Kidney (tissue), 14 donors: ENCODE results near the gene SATB1. TPM values are rescaled to one million over a fixed set of nuclear protein-coding genes. Genes with fewer than 3 reads are reported as not detected.

Source experiments
- DNase-seq, 5 donors: peaks; one replicate each; pipeline ENCODE4 v3.0.0-alpha.2; 2013 to 2020
- FAIRE-seq: peaks from 2 replicates; lab custom pipeline; 2012; peaks lifted over from hg19 to GRCh38; lab: Jason Lieb, UNC
- H3K27ac ChIP-seq, 2 donors: one replicate each; pipeline ENCODE4 v1.7.0; 2013; ENCODE audit warnings: low read depth in 2 of 2, low read length in 2 of 2, inconsistent platforms in 1 of 2
- H3K27me3 ChIP-seq: one replicate; pipeline ENCODE4 v1.7.1; 2013; ENCODE audit warnings: low read length, inconsistent platforms; ENCODE audit not compliant: control insufficient read depth, insufficient read depth
- H3K36me3 ChIP-seq, 3 donors: one replicate each; pipeline versions ENCODE4 v1.7.0 to v1.7.1; 2013; ENCODE audit warnings: low read length in 3 of 3, control low read depth in 1 of 3, inconsistent platforms in 1 of 3; ENCODE audit not compliant: insufficient read depth in 3 of 3, control insufficient read depth in 2 of 3
- H3K4me1 ChIP-seq, 3 donors: one replicate each; pipeline versions ENCODE4 v1.7.0 to v1.7.1; 2013; ENCODE audit warnings: low read length in 3 of 3, inconsistent platforms in 1 of 3, low read depth in 1 of 3; ENCODE audit not compliant: control insufficient read depth in 2 of 3, insufficient read depth in 2 of 3
- H3K4me3 ChIP-seq, 3 donors: one replicate each; pipeline versions ENCODE4 v1.7.0 to v1.8.1; 2013; ENCODE audit warnings: low read length in 3 of 3, control low read depth in 1 of 3, inconsistent platforms in 1 of 3
- H3K9ac ChIP-seq, 3 donors: one replicate each; pipeline versions ENCODE4 v1.7.0 to v1.7.1; 2013; ENCODE audit warnings: low read length in 3 of 3, control low read depth in 1 of 3, inconsistent platforms in 1 of 3
- H3K9me3 ChIP-seq, 3 donors: one replicate each; pipeline versions ENCODE4 v1.7.0 to v1.7.1; 2013; ENCODE audit warnings: low read length in 3 of 3, control low read depth in 1 of 3, inconsistent platforms in 1 of 3; ENCODE audit not compliant: control insufficient read depth in 2 of 3, insufficient read depth in 1 of 3
- CTCF ChIP-seq: IDR thresholded peaks from 3 replicates; pipeline ENCODE4 v1.5.1; 2012; ENCODE audit warnings: mild to moderate bottlenecking, moderate library complexity, borderline replicate concordance; ENCODE audit not compliant: insufficient read depth; ENCODE audit errors: extremely low read depth
- intact Hi-C: fragments of 100-400 bp; cut with DNase I; formaldehyde crosslinking; loops from one replicate; pipeline ENCODE4 v1.11.1; 2022
- polyA plus RNA-seq: library from polyadenylated mRNA; stranded (reverse); fragments of 350-450 nt; fragmentation: Illumina TruSeq; extraction: RNeasy Lipid Tissue Mini Kit (QIAGEN cat#74804); gene quantifications from one replicate; pipeline ENCODE4 v1.2.3, GENCODE V29; 2014; ENCODE audit warnings: low read depth, low replicate concordance; ENCODE audit not compliant: insufficient read depth
- total RNA-seq: library from RNA; stranded (reverse); fragmentation: NEBNext Ultra II Directional; extraction: Animal tissue kit (Norgen Biotek cat#: 25700); gene quantifications from one replicate; pipeline ENCODE4 v1.2.1, GENCODE V29; 2021
- donor health status: control.
- donor health status: control.
- donor health status: control.
- donor health status: control.
- donor health status: control.
- donor health status: DM: yes; HTN: yes; CAD: no.
- donor health status: Normal renal cell carcinoma (clear cell type).

SATB1 gene
- total and polyA plus RNA-seq, 2 donors from 2014 or later, result 6.2 to 22.2 TPM

- DNase-seq (peak in 1 of 5 donors; percentile 27), FAIRE-seq (peak; percentile 15)
- Histone ChIP-seq H3K36me3 (peaks cover 0 to 4% (median 0%) of the 10 kb centered on the region in 3 donors), H3K9me3 (no peaks in the 10 kb centered on the region), H3K27me3 (no peaks in the 10 kb centered on the region), H3K9ac (no peak overlapping the region), H3K4me1 (no peaks in the 10 kb centered on the region), H3K27ac (no peak overlapping the region), H3K4me3 (no peak overlapping the region)
- intact Hi-C loops, result no loop called here
- no peak for TF ChIP-seq CTCF
Measured at GRCh38 chr3:18354701-18355100, 70.4 kb downstream of the SATB1 start.

DNA sequence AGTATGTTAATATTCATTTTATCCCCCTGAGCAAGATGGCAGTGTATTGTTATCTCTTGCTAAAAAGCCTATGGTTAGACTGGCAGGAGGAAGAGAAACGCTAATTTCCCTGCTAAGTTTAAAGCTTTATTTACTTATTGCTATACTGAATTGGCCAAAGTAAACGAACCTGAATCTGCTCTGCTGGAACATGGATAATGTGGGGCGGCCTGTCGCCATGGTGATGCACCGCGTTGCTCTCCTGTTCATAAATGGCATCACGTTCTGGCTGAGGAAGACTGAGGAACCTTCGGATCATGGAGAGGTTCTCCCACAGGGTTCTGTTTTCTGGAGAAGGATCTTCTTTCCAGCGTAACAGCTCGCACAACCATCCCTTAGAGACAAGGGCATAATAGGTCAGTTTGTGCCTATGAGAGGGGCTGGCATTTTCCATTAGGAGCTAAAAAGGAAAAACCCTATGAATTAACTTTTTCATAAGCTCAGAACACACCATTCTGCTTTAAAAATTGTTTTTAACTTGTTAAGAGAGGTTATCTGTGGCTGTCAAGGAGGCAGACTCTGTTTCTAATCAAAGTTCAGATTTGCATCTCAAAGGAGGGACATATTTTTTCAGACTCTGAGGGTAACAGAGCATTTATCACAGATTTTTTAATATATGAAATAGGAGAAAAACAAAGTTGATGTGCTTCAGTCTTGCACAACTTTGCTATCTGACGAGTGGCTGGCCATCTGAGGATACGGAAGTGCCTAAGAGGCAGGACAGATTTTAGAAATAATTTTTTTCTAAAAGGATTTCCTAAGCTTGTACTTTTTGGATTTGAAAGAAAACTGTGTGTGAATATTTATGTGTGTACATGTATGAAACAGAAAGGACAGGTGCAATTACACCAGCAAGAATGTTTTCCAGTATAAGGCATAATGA is 73.1 kb downstream of the SATB1 start:
- DNase-seq, result peak in 1 of 5 donors; percentile 24
- intact Hi-C loops, result no loop called here
- TF ChIP-seq CTCF, result no peak

GRCh38 chr3:18351069-18351628 is 74.0 kb downstream of the SATB1 start:
- intact Hi-C loops, result no loop called here
- no peak overlapping the region for H3K4me3 ChIP-seq
- DNase-seq (peak in 2 of 5 donors; percentile 8 to 33), FAIRE-seq (no peak)
- H3K9me3 ChIP-seq, result no peaks in the 10 kb centered on the region
- H3K27me3 ChIP-seq, result no peaks in the 10 kb centered on the region
- H3K9ac ChIP-seq, result no peak overlapping the region
- H3K4me1 ChIP-seq, result no peaks in the 10 kb centered on the region
- no peak overlapping the region for H3K27ac ChIP-seq
- H3K36me3 ChIP-seq, result peaks cover 0 to 14% (median 4%) of the 10 kb centered on the region in 3 donors
- TF ChIP-seq CTCF, result no peak

More for the DNA sequence above, 73.1 kb downstream of the SATB1 start:
- no peak for FAIRE-seq
- Histone ChIP-seq H3K27ac (no peak overlapping the region), H3K4me1 (no peaks in the 10 kb centered on the region), H3K36me3 (peaks cover 0 to 14% (median 4%) of the 10 kb centered on the region in 3 donors), H3K9me3 (no peaks in the 10 kb centered on the region), H3K9ac (no peak overlapping the region), H3K27me3 (no peaks in the 10 kb centered on the region), H3K4me3 (no peak overlapping the region)
